Measurements from ENCODE around the gene DOCK10.

DOCK10 gene

GRCh38 chr2:224893848-224894247, 148.4 kb downstream of the DOCK10 start:
- no peak for DNase-seq (ENCODE audit: insufficient read length, low spot score)
- no peak for TF ChIP-seq CTCF (IDR thresholded peaks at IDR 0.05; ENCODE audit: insufficient read depth, missing control alignments)
- FAIRE-seq = no peak

GRCh38 chr2:224892574-224893204, 149.6 kb downstream of the DOCK10 start:
- DNase-seq (ENCODE audit: insufficient read length, low spot score) (no peak), FAIRE-seq (no peak)
- TF ChIP-seq CTCF (IDR thresholded peaks at IDR 0.05; ENCODE audit: insufficient read depth, missing control alignments) = no peak

- no peak for DNase-seq (ENCODE audit: insufficient read length, low spot score)
- no peak for TF ChIP-seq CTCF (IDR thresholded peaks at IDR 0.05; ENCODE audit: insufficient read depth, missing control alignments)
- FAIRE-seq = no peak
Observed at GRCh38 chr2:224890372-224890771, 151.9 kb downstream of the DOCK10 start.

- DNase-seq (ENCODE audit: insufficient read length, low spot score) (no peak), FAIRE-seq (no peak)
Observed at GRCh38 chr2:224887141-224887540, 155.1 kb downstream of the DOCK10 start.

GRCh38 chr2:224885836-224886547, 156.3 kb downstream of the DOCK10 start:
- TF ChIP-seq CTCF (IDR thresholded peaks at IDR 0.05; ENCODE audit: insufficient read depth, missing control alignments) = no peak
- no peak for FAIRE-seq

More at GRCh38 chr2:224887141-224887540, 155.1 kb downstream of the DOCK10 start:
- no peak for TF ChIP-seq CTCF (IDR thresholded peaks at IDR 0.05; ENCODE audit: insufficient read depth, missing control alignments)

GRCh38 chr2:224885291-224885690, 157.0 kb downstream of the DOCK10 start:
- no peak for FAIRE-seq
- TF ChIP-seq CTCF (IDR thresholded peaks at IDR 0.05; ENCODE audit: insufficient read depth, missing control alignments) = no peak
- no peak for DNase-seq (ENCODE audit: insufficient read length, low spot score)

More at GRCh38 chr2:224885836-224886547, 156.3 kb downstream of the DOCK10 start:
- no peak for DNase-seq (ENCODE audit: insufficient read length, low spot score)

GRCh38 chr2:224884188-224884587, 158.1 kb downstream of the DOCK10 start:
- DNase-seq (ENCODE audit: insufficient read length, low spot score) = no peak
- FAIRE-seq = no peak
- TF ChIP-seq CTCF (IDR thresholded peaks at IDR 0.05; ENCODE audit: insufficient read depth, missing control alignments) = no peak

Data from D721Med (cell line).